Keratinocyte (primary cell): ENCODE results near the gene VASH2.

Source experiments
- EZH2 ChIP-seq: IDR thresholded peaks from one replicate; pipeline ENCODE4 v1.6.1; 2012; ENCODE audit warnings: inconsistent platforms, mild to moderate bottlenecking, low read length, moderate library complexity
- TF ChIP-seq, protein P1 (sequence below), 3 experiments: IDR thresholded peaks in 1 of 3; conservative IDR thresholded peaks in 1 of 3; optimal IDR thresholded peaks in 1 of 3; 2 replicates in 2 of 3; 3 replicates in 1 of 3; pipeline versions ENCODE3 to v1.5.1; 2011; ENCODE audit warnings: low read length in 3 of 3, mild to moderate bottlenecking in 3 of 3, moderate library complexity in 2 of 3, control low read depth in 1 of 3, inconsistent platforms in 1 of 3; ENCODE audit not compliant: insufficient read depth in 2 of 3; ENCODE audit errors: extremely low read depth in 1 of 3

DNA sequence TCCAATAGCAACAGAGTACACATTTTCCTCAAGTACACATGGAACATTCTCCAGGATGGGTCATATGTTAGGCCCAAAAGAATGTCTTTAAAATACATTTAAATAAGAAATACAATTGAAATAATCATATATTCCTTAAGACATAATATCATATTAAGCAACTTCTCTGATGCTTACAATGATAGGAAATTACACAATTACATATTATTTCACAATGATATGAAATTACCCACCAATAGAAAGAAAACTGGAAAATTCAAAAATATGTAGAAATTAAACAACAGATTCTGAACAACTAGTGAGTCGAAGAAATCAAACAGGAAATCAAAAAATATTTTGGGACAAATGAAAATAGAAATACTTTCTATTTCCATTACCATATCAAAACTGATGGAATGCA, 46.7 kb upstream of the VASH2 start:
- TF ChIP-seq, protein P1, sequence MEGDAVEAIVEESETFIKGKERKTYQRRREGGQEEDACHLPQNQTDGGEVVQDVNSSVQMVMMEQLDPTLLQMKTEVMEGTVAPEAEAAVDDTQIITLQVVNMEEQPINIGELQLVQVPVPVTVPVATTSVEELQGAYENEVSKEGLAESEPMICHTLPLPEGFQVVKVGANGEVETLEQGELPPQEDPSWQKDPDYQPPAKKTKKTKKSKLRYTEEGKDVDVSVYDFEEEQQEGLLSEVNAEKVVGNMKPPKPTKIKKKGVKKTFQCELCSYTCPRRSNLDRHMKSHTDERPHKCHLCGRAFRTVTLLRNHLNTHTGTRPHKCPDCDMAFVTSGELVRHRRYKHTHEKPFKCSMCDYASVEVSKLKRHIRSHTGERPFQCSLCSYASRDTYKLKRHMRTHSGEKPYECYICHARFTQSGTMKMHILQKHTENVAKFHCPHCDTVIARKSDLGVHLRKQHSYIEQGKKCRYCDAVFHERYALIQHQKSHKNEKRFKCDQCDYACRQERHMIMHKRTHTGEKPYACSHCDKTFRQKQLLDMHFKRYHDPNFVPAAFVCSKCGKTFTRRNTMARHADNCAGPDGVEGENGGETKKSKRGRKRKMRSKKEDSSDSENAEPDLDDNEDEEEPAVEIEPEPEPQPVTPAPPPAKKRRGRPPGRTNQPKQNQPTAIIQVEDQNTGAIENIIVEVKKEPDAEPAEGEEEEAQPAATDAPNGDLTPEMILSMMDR (optimal IDR thresholded peaks at IDR 0.05 in 1 of 3, IDR thresholded peaks at IDR 0.05 in 1 of 3, conservative IDR thresholded peaks at IDR 0.05 in 1 of 3; ENCODE audit: extremely low read depth in 1 of 3, insufficient read depth in 2 of 3, low read length in 3 of 3), result no peak
- TF ChIP-seq EZH2, result no peak
